ENCODE data around the gene COL26A1. TPM values are rescaled to one million over a fixed set of nuclear protein-coding genes. Genes with fewer than 3 reads are reported as not detected.

Gene COL26A1
- total RNA-seq, 4 donors from 2014 or later = 0.20 to 0.30 (median 0.21) TPM; not detected in 1

GRCh38 chr7:101328159-101328558, 34.5 kb upstream of the COL26A1 start:
- H3K4me3 ChIP-seq = no peak overlapping the region
- H3K4me1 ChIP-seq = no peaks in the 10 kb centered on the region
- DNase-seq (ENCODE audit: low spot score in 2 of 2) = no peak
- H3K27ac ChIP-seq = no peak overlapping the region
- H3K9me3 ChIP-seq = no peaks in the 10 kb centered on the region
- TF ChIP-seq POLR2A (IDR thresholded peaks at IDR 0.05) (no peak), EP300 (IDR thresholded peaks at IDR 0.05) (no peak)
- TF ChIP-seq, protein P1, sequence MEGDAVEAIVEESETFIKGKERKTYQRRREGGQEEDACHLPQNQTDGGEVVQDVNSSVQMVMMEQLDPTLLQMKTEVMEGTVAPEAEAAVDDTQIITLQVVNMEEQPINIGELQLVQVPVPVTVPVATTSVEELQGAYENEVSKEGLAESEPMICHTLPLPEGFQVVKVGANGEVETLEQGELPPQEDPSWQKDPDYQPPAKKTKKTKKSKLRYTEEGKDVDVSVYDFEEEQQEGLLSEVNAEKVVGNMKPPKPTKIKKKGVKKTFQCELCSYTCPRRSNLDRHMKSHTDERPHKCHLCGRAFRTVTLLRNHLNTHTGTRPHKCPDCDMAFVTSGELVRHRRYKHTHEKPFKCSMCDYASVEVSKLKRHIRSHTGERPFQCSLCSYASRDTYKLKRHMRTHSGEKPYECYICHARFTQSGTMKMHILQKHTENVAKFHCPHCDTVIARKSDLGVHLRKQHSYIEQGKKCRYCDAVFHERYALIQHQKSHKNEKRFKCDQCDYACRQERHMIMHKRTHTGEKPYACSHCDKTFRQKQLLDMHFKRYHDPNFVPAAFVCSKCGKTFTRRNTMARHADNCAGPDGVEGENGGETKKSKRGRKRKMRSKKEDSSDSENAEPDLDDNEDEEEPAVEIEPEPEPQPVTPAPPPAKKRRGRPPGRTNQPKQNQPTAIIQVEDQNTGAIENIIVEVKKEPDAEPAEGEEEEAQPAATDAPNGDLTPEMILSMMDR (IDR thresholded peaks at IDR 0.05) = no peak
- H3K27me3 ChIP-seq = peaks cover 0 to 4% of the 10 kb centered on the region in 2 donors
- 88 to 90% methylated on average over 5 of the region's 5 CpGs for WGBS, 2 donors
- H3K36me3 ChIP-seq = no peaks in the 10 kb centered on the region

- no peak for DNase-seq (ENCODE audit: low spot score in 2 of 2)
- H3K27me3 ChIP-seq = peaks cover 0 to 4% of the 10 kb centered on the region in 2 donors
- H3K9me3 ChIP-seq = no peaks in the 10 kb centered on the region
- TF ChIP-seq, protein P1 (IDR thresholded peaks at IDR 0.05) = no peak
- TF ChIP-seq EP300 (IDR thresholded peaks at IDR 0.05) (no peak), POLR2A (IDR thresholded peaks at IDR 0.05) (no peak)
- H3K36me3 ChIP-seq = no peaks in the 10 kb centered on the region
- H3K27ac ChIP-seq = no peak overlapping the region
- H3K4me1 ChIP-seq = no peaks in the 10 kb centered on the region
- WGBS, 2 donors = 40 to 47% methylated on average over 15 of the region's 15 CpGs
- no peak overlapping the region for H3K4me3 ChIP-seq
Observed at GRCh38 chr7:101330011-101330484, 32.6 kb upstream of the COL26A1 start.

GRCh38 chr7:101332026-101332425, 30.6 kb upstream of the COL26A1 start:
- DNase-seq (ENCODE audit: low spot score in 2 of 2) = no peak
- H3K4me3 ChIP-seq = no peak overlapping the region
- H3K36me3 ChIP-seq = no peaks in the 10 kb centered on the region
- peaks cover 0 to 4% of the 10 kb centered on the region in 2 donors for H3K27me3 ChIP-seq
- WGBS, 2 donors = 90 to 95% methylated on average over 8 of the region's 8 CpGs
- no peak for TF ChIP-seq POLR2A (IDR thresholded peaks at IDR 0.05)
- TF ChIP-seq, protein P1 (IDR thresholded peaks at IDR 0.05) = no peak
- no peak for TF ChIP-seq EP300 (IDR thresholded peaks at IDR 0.05)
- no peaks in the 10 kb centered on the region for H3K9me3 ChIP-seq
- no peaks in the 10 kb centered on the region for H3K4me1 ChIP-seq
- H3K27ac ChIP-seq = no peak overlapping the region

DNA sequence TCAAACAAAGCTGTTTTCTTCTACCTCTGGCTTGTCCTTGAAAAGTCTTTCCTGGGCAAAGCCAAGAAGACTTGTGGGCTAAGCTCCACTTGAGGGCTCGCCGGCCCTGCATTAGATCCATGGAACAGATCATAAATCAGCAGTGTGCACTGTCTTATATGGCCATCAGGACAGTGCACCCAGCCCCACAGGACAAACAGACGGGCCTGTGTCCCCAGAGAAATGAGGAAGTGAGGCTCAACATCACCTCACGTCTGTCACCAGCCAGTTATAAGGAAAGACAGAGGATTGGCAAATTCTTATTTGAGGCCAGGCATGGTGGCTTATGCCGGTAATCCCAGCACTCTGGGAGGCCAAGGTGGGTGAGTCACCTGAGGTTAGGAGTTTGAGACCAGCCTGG, 28.8 kb upstream of the COL26A1 start:
- Histone ChIP-seq H3K36me3 (no peaks in the 10 kb centered on the region), H3K27me3 (no peaks in the 10 kb centered on the region), H3K4me3 (no peak overlapping the region), H3K9me3 (no peaks in the 10 kb centered on the region), H3K27ac (no peak overlapping the region), H3K4me1 (no peaks in the 10 kb centered on the region)
- TF ChIP-seq, protein P1 (IDR thresholded peaks at IDR 0.05) = no peak
- TF ChIP-seq POLR2A (IDR thresholded peaks at IDR 0.05) (no peak), EP300 (IDR thresholded peaks at IDR 0.05) (no peak)
- WGBS, 2 donors = 69 to 73% methylated on average over 5 of the region's 5 CpGs
- DNase-seq (ENCODE audit: low spot score in 2 of 2) = no peak

- Histone ChIP-seq H3K4me3 (no peak overlapping the region), H3K36me3 (no peaks in the 10 kb centered on the region), H3K27me3 (no peaks in the 10 kb centered on the region), H3K27ac (no peak overlapping the region), H3K9me3 (no peaks in the 10 kb centered on the region), H3K4me1 (no peaks in the 10 kb centered on the region)
- WGBS, 2 donors = 77 to 79% methylated on average over 14 of the region's 14 CpGs
- no peak for TF ChIP-seq EP300 (IDR thresholded peaks at IDR 0.05)
- TF ChIP-seq, protein P1 (IDR thresholded peaks at IDR 0.05) = no peak
- no peak for TF ChIP-seq POLR2A (IDR thresholded peaks at IDR 0.05)
- no peak for DNase-seq (ENCODE audit: low spot score in 2 of 2)
Observed at GRCh38 chr7:101340379-101340778, 22.3 kb upstream of the COL26A1 start.
